HG03354 (cell line): ENCODE measurements around the gene OLFML1.
"Not testable (repeated sequence)": the region's sequence is repeated elsewhere in the genome, so short reads cannot be mapped to it uniquely, and the experiment has no call there.

Experiments
- ATAC-seq: cut with Tn5 transposase; IDR thresholded peaks from one replicate; pipeline ENCODE4 v1.9.1; 2021; ENCODE audit warnings: mild to moderate bottlenecking; ENCODE audit not compliant: unreplicated experiment, poor library complexity, severe bottlenecking

Gene OLFML1

GRCh38 chr11:7506243-7506642, 20.9 kb downstream of the OLFML1 start:
- ATAC-seq, result no peak

- no peak for ATAC-seq
These were observed 22.8 kb downstream of the OLFML1 start for GRCh38 chr11:7508087-7508486.

- ATAC-seq, result no peak
These were observed 24.7 kb downstream of the OLFML1 start for GRCh38 chr11:7509966-7510365.

DNA sequence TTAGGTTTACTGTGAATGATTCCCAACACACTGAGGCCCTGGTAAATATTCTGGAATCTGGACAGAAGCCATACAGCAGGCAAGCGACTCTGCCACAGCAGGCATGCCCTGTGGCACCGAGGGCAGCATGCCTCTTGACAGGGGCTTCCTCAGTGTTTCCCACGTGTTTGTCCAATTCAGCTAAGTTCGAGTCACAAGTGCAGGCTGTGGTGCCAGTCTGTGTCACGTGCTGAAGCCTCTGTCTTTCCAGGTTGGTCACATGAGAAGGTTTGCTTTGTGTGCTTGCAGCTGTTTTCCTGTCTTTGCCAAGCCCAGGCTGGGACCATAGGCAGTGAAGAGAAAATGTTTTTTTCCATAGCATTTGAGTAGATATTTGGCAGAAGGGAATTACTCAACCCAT, 26.1 kb downstream of the OLFML1 start:
- ATAC-seq, result no peak

DNA sequence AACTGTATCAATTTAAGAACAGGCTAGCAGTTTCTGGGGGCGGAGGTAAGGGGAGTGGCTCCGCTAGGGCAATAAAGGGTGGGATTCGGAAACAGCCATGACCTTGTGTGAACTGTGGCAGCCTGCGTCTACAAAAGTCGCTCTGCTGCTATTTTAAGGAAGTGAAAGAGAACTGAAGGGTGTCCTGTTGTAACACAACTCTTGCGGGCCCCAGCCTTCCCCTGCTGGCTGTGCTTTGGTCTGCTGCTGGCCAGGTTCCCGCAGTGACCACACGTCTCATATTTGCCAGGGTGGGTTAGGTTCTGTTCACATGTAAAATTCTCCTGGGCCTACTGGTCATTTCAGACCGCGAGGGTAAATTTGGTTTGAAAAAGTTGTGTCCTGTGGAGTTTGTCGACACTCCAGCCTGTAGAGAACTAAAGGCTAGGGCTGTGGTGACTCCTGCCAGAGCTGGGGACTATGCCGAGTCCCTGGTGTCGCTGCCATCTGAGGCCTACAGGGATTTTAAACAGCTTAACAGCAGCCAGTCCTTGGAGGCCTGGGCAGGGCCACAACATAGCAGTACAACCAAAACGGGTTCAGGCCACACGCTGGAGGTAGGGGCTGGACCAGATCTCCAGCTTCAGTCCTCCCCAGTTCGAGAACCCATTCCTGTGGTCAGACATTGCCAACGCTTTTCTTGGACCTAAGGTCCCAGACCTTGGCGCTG, 27.4 kb downstream of the OLFML1 start:
- ATAC-seq, result peak; percentile 78

- ATAC-seq, result peak; percentile 74
These were observed 28.2 kb downstream of the OLFML1 start, which contains the start of gene PPFIBP2 for GRCh38 chr11:7513234-7514098. Gene PPFIBP2 (plus strand): TSS chr11:7513999. CDS start chr11:7549476, 35,477 bp downstream.

DNA sequence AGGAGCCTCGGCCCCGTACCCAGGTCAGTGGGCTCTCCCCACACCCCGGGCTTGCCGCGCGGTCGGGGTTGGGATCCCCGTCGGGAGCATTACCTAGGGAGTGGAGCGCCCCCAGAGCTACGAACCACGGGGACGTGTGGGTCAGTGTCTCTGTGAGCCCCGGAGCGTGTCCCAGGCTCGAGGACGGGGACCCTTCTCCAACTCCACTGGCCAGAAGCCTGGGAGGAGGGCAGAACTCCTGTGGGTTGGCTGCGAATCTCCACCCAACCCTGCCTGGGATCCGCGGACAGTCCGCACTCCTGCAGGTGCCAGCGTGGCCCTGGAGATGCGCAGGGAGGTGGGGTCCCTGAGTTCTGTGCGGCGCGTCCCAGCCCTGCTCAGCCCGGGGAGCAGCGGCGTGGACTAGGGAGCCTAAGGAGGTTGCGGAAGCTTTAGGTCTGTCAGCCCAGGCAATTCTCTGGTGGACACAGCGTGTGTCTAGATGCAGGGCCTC, 28.8 kb downstream of the OLFML1 start:
- peak; percentile 17 for ATAC-seq

DNA sequence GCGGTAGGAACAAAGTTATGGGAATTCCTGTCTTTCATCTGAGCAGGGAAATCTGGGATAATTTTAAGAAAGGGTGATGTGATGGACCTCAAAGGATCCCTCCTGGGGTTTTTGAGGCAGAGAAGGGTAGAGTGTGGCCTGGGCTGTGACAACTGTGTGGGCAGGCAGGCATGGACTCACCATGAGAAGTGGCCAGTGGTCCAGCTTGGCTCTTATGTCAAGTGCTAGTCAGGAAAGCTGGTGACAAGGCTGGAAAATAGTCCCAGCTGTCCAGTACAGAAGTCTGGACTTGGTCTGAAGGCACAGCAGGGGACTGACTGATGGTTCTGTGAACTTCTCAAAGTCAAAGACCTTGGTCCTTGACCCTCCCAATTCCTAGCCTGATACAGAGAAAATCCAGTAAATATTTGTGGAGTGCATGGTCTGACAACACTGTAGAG, 30.2 kb downstream of the OLFML1 start:
- ATAC-seq, result no peak

GRCh38 chr11:7516475-7516874, 31.2 kb downstream of the OLFML1 start:
- ATAC-seq, result no peak

DNA sequence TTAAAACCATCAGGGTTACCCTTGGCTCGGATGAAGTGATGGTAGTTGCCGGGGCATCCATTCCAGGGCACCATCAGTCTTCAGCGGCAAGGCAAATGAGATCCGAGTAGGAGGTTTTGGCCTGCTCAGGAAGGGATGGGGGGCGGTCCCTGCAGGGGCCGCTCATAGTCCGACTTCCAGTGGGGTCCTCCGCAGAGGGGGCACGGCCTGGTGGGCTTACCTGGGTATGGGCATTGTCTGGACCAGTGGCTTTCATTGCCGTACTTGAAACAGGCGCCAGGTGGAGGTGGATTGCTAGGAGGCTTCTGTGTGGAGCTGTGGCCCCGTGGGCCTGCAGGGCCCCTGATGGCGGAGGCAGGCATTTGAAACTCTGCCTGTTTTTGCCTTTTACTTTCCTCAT, 32.4 kb downstream of the OLFML1 start:
- not testable (repeated sequence) for ATAC-seq

GRCh38 chr11:7518811-7519562, 33.7 kb downstream of the OLFML1 start:
- no peak for ATAC-seq

- peak; percentile 60 for ATAC-seq
These were observed 35.0 kb downstream of the OLFML1 start for GRCh38 chr11:7520011-7520942.

GRCh38 chr11:7520981-7521487, 35.7 kb downstream of the OLFML1 start:
- ATAC-seq, result peak; percentile 90

- ATAC-seq, result no peak
These were observed 36.8 kb downstream of the OLFML1 start for GRCh38 chr11:7522121-7522520.

- no peak for ATAC-seq
These were observed 37.2 kb downstream of the OLFML1 start for GRCh38 chr11:7522546-7522945.

DNA sequence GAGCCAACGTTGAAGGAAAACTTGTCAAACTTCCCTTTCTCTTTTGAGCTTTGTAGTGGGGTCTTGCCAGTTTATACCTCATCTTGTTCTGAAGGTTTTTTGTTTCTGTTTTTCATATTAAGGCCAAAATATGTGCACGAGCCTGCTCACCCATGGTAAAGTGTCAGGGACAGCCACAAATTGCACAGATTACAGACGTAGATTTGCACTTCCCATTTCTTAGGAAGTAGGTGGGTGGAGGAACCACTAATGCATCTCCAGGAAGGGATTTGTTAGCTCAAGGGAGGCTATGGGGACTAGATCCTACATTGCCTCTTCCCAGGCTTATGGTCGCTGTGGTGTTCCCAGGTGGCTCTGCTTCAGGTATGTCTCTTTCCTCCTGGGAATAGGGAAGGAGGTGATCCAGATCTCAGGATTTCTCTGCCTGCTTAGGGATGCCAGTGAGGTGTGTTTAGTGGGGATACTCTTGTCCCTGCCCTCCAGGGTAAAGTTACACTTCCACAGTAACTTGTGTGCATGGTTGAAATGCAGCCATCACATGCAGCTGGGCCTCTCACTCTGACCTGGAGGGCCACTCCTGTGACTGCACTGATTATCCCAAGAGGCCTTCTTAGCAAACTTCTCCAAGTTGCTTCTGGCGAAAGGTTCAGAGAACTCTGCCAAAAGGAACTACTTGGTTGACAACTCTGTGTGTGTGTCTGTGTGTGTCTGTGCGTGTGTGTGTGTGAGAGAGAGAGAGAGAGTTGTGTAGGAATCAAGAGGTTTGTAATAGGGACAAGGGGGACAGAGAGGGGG, 38.3 kb downstream of the OLFML1 start:
- no peak for ATAC-seq

DNA sequence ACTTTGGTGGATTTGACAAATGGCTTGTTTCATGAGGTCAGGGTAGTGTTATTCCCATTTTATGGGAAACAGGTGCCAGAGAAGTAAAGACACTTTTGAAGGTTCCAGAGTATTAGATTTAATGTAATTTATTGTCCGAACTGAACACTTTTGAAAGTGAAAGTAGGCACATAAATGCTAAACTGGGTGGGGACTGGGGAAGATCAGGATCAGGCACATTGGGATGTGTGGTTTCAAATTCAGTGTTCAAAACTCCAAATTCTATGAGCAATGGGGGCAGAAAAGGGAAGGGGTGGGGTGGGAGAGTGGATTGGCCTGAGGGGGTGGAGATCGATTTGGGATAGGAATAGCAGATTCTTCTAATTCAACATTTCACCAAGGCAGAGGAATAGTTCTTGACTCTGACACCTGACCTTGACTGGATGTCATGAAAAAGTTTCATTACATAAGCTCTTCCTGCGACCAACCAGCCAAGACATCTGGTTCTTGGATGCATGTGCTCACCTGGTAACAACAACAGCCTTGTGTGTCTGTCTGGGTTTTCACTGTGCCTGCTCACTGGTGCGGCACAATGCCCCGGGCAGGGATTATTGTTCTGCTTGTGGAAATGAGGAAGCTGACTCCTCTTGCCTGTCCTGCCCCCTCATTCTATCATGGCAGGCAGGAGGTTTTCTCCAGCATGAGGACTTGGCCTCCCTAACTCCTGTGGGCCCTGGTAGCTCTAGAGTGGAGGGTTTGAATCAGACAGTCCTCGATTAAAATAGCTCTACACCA, 39.3 kb downstream of the OLFML1 start:
- no peak for ATAC-seq
